Adrenal gland (tissue), 12 donors: ENCODE data around the gene CDH10. TPM values are rescaled to one million over a fixed set of nuclear protein-coding genes. Genes with fewer than 3 reads are reported as not detected.

ENCODE experiments used
- DNase-seq, 7 donors: peaks; one replicate each; pipeline ENCODE4 v3.0.0-alpha.2; 2019 to 2020
- H3K27ac ChIP-seq, 5 donors: fragments of 200-600 bp; sonication (generic) in 4 of 5; 1 replicate in 3 of 5; 2 replicates in 2 of 5; pipeline versions ENCODE4 v1.5.1 to v1.8.0; 2016 to 2020; ENCODE audit warnings: mild to moderate bottlenecking in 1 of 5
- H3K27me3 ChIP-seq: fragments of 200-600 bp; 2 replicates; pipeline ENCODE4 v1.8.0; 2021
- H3K36me3 ChIP-seq, 2 donors: fragments of 200-600 bp; replicated peaks in 1 of 2; 1 replicate in 1 of 2; 2 replicates in 1 of 2; pipeline versions ENCODE4 v1.5.1 to v1.8.0; 2018 to 2022
- H3K4me1 ChIP-seq, 2 donors: fragments of 200-600 bp; replicated peaks in 1 of 2; 1 replicate in 1 of 2; 2 replicates in 1 of 2; pipeline versions ENCODE4 v1.5.1 to v1.8.0; 2018 to 2021
- H3K4me3 ChIP-seq, 4 donors: fragments of 200-600 bp; sonication (generic) in 3 of 4; one replicate each; pipeline ENCODE4 v1.5.1; 2016 to 2018
- H3K9me3 ChIP-seq, 3 donors: fragments of 200-600 bp; sonication (generic) in 1 of 3; replicated peaks in 1 of 3; 1 replicate in 2 of 3; 2 replicates in 1 of 3; pipeline versions ENCODE4 v1.5.1 to v1.8.0; 2016 to 2021
- CTCF ChIP-seq, 6 experiments: fragments of 450-650 bp in 4 of 6; fragments of 200-600 bp in 2 of 6; sonication (generic) in 1 of 6; IDR thresholded peaks; 1 replicate in 5 of 6; 2 replicates in 1 of 6; pipeline versions ENCODE4 v1.5.1 to v1.8.0; 2016 to 2021; ENCODE audit warnings: antibody characterized with exemption in 6 of 6, mild to moderate bottlenecking in 2 of 6, moderate library complexity in 1 of 6
- POLR2A ChIP-seq, 2 donors: fragments of 450-650 bp; IDR thresholded peaks; one replicate each; pipeline ENCODE4 v1.6.1; 2017; ENCODE audit warnings: antibody characterized with exemption in 2 of 2, mild to moderate bottlenecking in 2 of 2, moderate library complexity in 1 of 2
- WGBS, 4 donors: extraction: QIAGEN DNeasy Blood & Tissue Kit in 2 of 4; methylation state at CpG; one replicate each; pipeline versions ENCODE4 v1.1.5 to v1.1.7; 2013 to 2017; 5-methylcytosine and 5-hydroxymethylcytosine counted together
- intact Hi-C, 2 donors: fragments of 100-400 bp; cut with DNase I; formaldehyde crosslinking; loops; one replicate each; pipeline versions ENCODE4 v1.14.1 to v1.15.0; 2022 to 2023
- polyA plus RNA-seq, 3 donors: library from polyadenylated mRNA; stranded (reverse); fragments of 200-250 nt in 2 of 3; fragments of 350-450 nt in 1 of 3; fragmentation: Illumina TruSeq in 1 of 3; extraction: RNeasy Lipid Tissue Mini Kit (QIAGEN cat#74804) in 1 of 3; gene quantifications; one replicate each; pipeline ENCODE4 v1.2.3, GENCODE V29; 2013 to 2014
- total RNA-seq, 9 donors: library from RNA; depleted of rRNA in 4 of 9; stranded (reverse); fragments of >200 nt in 4 of 9; fragments of 120-200 nt in 1 of 9; fragmentation: NEBNext Ultra II Directional in 1 of 9; extraction: Animal tissue kit (Norgen Biotek cat#: 25700) in 1 of 9; gene quantifications; one replicate each; pipeline versions ENCODE4 v1.1.0 to v1.2.4, GENCODE V29; 2013 to 2023
- donor health status: healthy with polysubstance abuse.
- donor health status: Bipolar disorder and iron deficiency.
- donor health status: DM: yes; HTN: yes; CAD: no.
- donor health status: DM: no; HTN: no; CAD: no.
- donor health status: DM: no; HTN: no; CAD: no.
- donor health status: DM: yes; HTN: yes; CAD: no.

CDH10 gene
- total and polyA plus RNA-seq, 12 donors = 0.15 to 4.4 (median 1.2) TPM; not detected in 2

- no peaks in the 10 kb centered on the region for H3K9me3 ChIP-seq
- TF ChIP-seq CTCF (IDR thresholded peaks at IDR 0.05) (no peak), POLR2A (IDR thresholded peaks at IDR 0.05) (no peak)
- no peak overlapping the region for H3K4me3 ChIP-seq
- no peaks in the 10 kb centered on the region for H3K4me1 ChIP-seq
- H3K27ac ChIP-seq = no peak overlapping the region
- intact Hi-C loops = no loop called here
- no peaks in the 10 kb centered on the region for H3K36me3 ChIP-seq
- H3K27me3 ChIP-seq = no peaks in the 10 kb centered on the region
- DNase-seq = no peak
Measured at GRCh38 chr5:24624872-24625271, 19.9 kb downstream of the CDH10 start.

- TF ChIP-seq CTCF (IDR thresholded peaks at IDR 0.05) (no peak), POLR2A (IDR thresholded peaks at IDR 0.05) (no peak)
- intact Hi-C loops = no loop called here
- Histone ChIP-seq H3K36me3 (no peaks in the 10 kb centered on the region), H3K9me3 (no peaks in the 10 kb centered on the region), H3K27me3 (no peaks in the 10 kb centered on the region), H3K4me3 (no peak overlapping the region), H3K4me1 (no peaks in the 10 kb centered on the region), H3K27ac (no peak overlapping the region)
- WGBS, 4 donors = 46 to 67% (median 56%) methylated on average over 1 of the region's 1 CpG
- DNase-seq = no peak
Measured at GRCh38 chr5:24623624-24624023, 21.2 kb downstream of the CDH10 start.

GRCh38 chr5:24623031-24623430, 21.7 kb downstream of the CDH10 start:
- Histone ChIP-seq H3K36me3 (no peaks in the 10 kb centered on the region), H3K27ac (no peak overlapping the region), H3K27me3 (no peaks in the 10 kb centered on the region), H3K4me1 (no peaks in the 10 kb centered on the region), H3K4me3 (no peak overlapping the region), H3K9me3 (no peaks in the 10 kb centered on the region)
- TF ChIP-seq POLR2A (IDR thresholded peaks at IDR 0.05) (no peak), CTCF (IDR thresholded peaks at IDR 0.05) (no peak)
- WGBS, 4 donors = 53 to 59% (median 57%) methylated on average over 5 of the region's 5 CpGs
- intact Hi-C loops = no loop called here
- DNase-seq = no peak

GRCh38 chr5:24621792-24622191, 23.0 kb downstream of the CDH10 start:
- intact Hi-C loops = no loop called here
- 34 to 37% (median 34%) methylated on average over 6 of the region's 6 CpGs for WGBS, 4 donors
- Histone ChIP-seq H3K9me3 (no peaks in the 10 kb centered on the region), H3K4me1 (no peaks in the 10 kb centered on the region), H3K27ac (no peak overlapping the region), H3K27me3 (no peaks in the 10 kb centered on the region), H3K4me3 (no peak overlapping the region), H3K36me3 (no peaks in the 10 kb centered on the region)
- no peak for TF ChIP-seq POLR2A (IDR thresholded peaks at IDR 0.05)
- TF ChIP-seq CTCF (IDR thresholded peaks at IDR 0.05) = no peak
- DNase-seq = peak in 6 of 7 donors; percentile 20 to 73 (median 35)
